GM23338 (cell line): ENCODE results near the gene OR4D6. TPM values are rescaled to one million over a fixed set of nuclear protein-coding genes. Genes with fewer than 3 reads are reported as not detected.

ENCODE experiments used
- ATAC-seq: fragments of 200-7000 bp; cut with Tn5 transposase; 3 replicates; pipeline ENCODE4 v1.9.1; 2020
- DNase-seq: peaks from one replicate; pipeline ENCODE4 v3.0.0-alpha.2; 2015; ENCODE audit warnings: low spot score
- H2AFZ ChIP-seq: fragments of 200-600 bp; sonication (generic); 2 replicates; pipeline ENCODE4 v1.8.0; 2016; ENCODE audit warnings: antibody characterized with exemption, mild to moderate bottlenecking, moderate library complexity
- H3F3A ChIP-seq: fragments of 200-600 bp; sonication (generic); replicated peaks from 2 replicates; pipeline ENCODE4 v1.8.0; 2017; ENCODE audit warnings: antibody characterized with exemption, mixed run types, low read depth
- H3K27ac ChIP-seq: fragments of 200-600 bp; sonication (generic); 2 replicates; pipeline ENCODE4 v1.6.1; 2016; ENCODE audit warnings: low read depth
- H3K27me3 ChIP-seq: fragments of 200-600 bp; sonication (generic); 2 replicates; pipeline ENCODE4 v1.8.0; 2016; ENCODE audit warnings: mild to moderate bottlenecking, mixed run types, moderate library complexity; ENCODE audit not compliant: insufficient read depth
- H3K36me3 ChIP-seq: fragments of 200-600 bp; sonication (generic); 2 replicates; pipeline ENCODE4 v1.8.0; 2016; ENCODE audit warnings: mild to moderate bottlenecking; ENCODE audit not compliant: insufficient read depth
- H3K4me1 ChIP-seq: fragments of 200-600 bp; sonication (generic); 2 replicates; pipeline ENCODE4 v1.8.0; 2016; ENCODE audit warnings: mild to moderate bottlenecking, moderate library complexity; ENCODE audit not compliant: insufficient read depth
- H3K4me2 ChIP-seq: fragments of 200-600 bp; sonication (generic); 2 replicates; pipeline ENCODE4 v1.7.1; 2017; ENCODE audit warnings: mixed run types
- H3K4me3 ChIP-seq: fragments of 200-600 bp; sonication (generic); 2 replicates; pipeline ENCODE4 v1.6.1; 2016; ENCODE audit warnings: mixed run types
- H3K79me2 ChIP-seq: fragments of 200-600 bp; sonication (generic); replicated peaks from 2 replicates; pipeline ENCODE4 v1.8.0; 2017; ENCODE audit warnings: mild to moderate bottlenecking; ENCODE audit not compliant: insufficient read depth
- H3K9me2 ChIP-seq: fragments of 200-600 bp; sonication (generic); 2 replicates; pipeline ENCODE4 v1.8.0; 2017; ENCODE audit not compliant: insufficient read depth
- H4K20me1 ChIP-seq: fragments of 200-600 bp; sonication (generic); replicated peaks from 2 replicates; pipeline ENCODE4 v1.8.0; 2017; ENCODE audit warnings: mild to moderate bottlenecking; ENCODE audit not compliant: insufficient read depth
- H3K27ac Mint-ChIP-seq: 2 replicates; pipeline ENCODE4 v1.8.0; 2020; ENCODE audit warnings: inconsistent platforms, mild to moderate bottlenecking, moderate library complexity, mixed read lengths
- H3K27me3 Mint-ChIP-seq: 3 replicates; pipeline ENCODE4 v1.8.0; 2022; ENCODE audit warnings: low read depth, mild to moderate bottlenecking, moderate library complexity, mixed read lengths, inconsistent platforms; ENCODE audit not compliant: insufficient read depth, poor library complexity
- H3K36me3 Mint-ChIP-seq: 3 replicates; pipeline ENCODE4 v1.8.0; 2021; ENCODE audit warnings: low read depth, mild to moderate bottlenecking, inconsistent platforms, moderate library complexity, mixed read lengths
- H3K4me1 Mint-ChIP-seq: 3 replicates; pipeline ENCODE4 v1.8.0; 2020; ENCODE audit warnings: mild to moderate bottlenecking, inconsistent platforms, mixed read lengths
- H3K4me3 Mint-ChIP-seq: 3 replicates; pipeline ENCODE4 v1.8.0; 2021; ENCODE audit warnings: moderate library complexity, mild to moderate bottlenecking, inconsistent platforms, mixed read lengths
- H3K9me3 Mint-ChIP-seq: 3 replicates; pipeline ENCODE4 v1.8.0; 2020; ENCODE audit warnings: moderate library complexity, mild to moderate bottlenecking, inconsistent platforms, mixed read lengths
- CTCF ChIP-seq, 2 experiments: fragments of 200-600 bp in 1 of 2; sonication (generic) in 1 of 2; conservative IDR thresholded peaks; 2 replicates each; pipeline versions ENCODE4 v1.5.1 to v1.6.1; 2016 to 2017; ENCODE audit warnings: antibody characterized with exemption in 2 of 2, low read depth in 2 of 2, mild to moderate bottlenecking in 2 of 2, moderate library complexity in 1 of 2
- ETS1 ChIP-seq: IDR thresholded peaks from 2 replicates; pipeline ENCODE4 v1.6.1; 2016; ENCODE audit warnings: antibody characterized with exemption
- EZH2 ChIP-seq: fragments of 200-600 bp; sonication (generic); IDR thresholded peaks from one replicate; pipeline ENCODE4 v1.8.0; 2017; ENCODE audit warnings: antibody characterized with exemption, mild to moderate bottlenecking, low read depth; ENCODE audit not compliant: unreplicated experiment
- EZH2phosphoT487 ChIP-seq: fragments of 200-600 bp; sonication (generic); IDR thresholded peaks from one replicate; pipeline ENCODE4 v1.8.1; 2018; ENCODE audit warnings: antibody characterized with exemption; ENCODE audit not compliant: unreplicated experiment
- JUNB ChIP-seq: IDR thresholded peaks from one replicate; pipeline ENCODE4 v1.6.1; 2016; ENCODE audit warnings: antibody characterized with exemption; ENCODE audit not compliant: unreplicated experiment
- NANOG ChIP-seq: IDR thresholded peaks from 2 replicates; pipeline ENCODE4 v1.6.1; 2016; ENCODE audit warnings: antibody characterized with exemption, borderline replicate concordance
- POLR2AphosphoS5 ChIP-seq: IDR thresholded peaks from 2 replicates; pipeline ENCODE4 v1.6.1; 2016; ENCODE audit warnings: antibody characterized with exemption, low read depth
- REST ChIP-seq: IDR thresholded peaks from one replicate; pipeline ENCODE4 v1.6.1; 2018; ENCODE audit warnings: antibody characterized with exemption; ENCODE audit not compliant: unreplicated experiment
- STAT1 ChIP-seq: IDR thresholded peaks from one replicate; pipeline ENCODE4 v1.6.1; 2016; ENCODE audit warnings: antibody characterized with exemption; ENCODE audit not compliant: unreplicated experiment
- ZNF114 ChIP-seq: fragments of 250-450 bp; sonication (Bioruptor Pico); IDR thresholded peaks from 2 replicates; pipeline ENCODE4 v1.5.0; 2020; ENCODE audit warnings: mild to moderate bottlenecking, moderate library complexity
- ZNF331 ChIP-seq: fragments of 250-450 bp; sonication (Bioruptor Pico); IDR thresholded peaks from 2 replicates; pipeline ENCODE4 v1.5.0; 2020; ENCODE audit warnings: low read depth, mild to moderate bottlenecking, moderate library complexity
- polyA plus RNA-seq: library from polyadenylated mRNA; unstranded; fragments of >200 nt; fragmentation: Nextera tagmentation; extraction: Ambion mirVana; gene quantifications from 2 replicates; pipeline ENCODE4 v1.2.1, GENCODE V29; 2016
- total RNA-seq: library from RNA; depleted of rRNA; stranded (reverse); fragments of >200 nt; shearing (Covaris generic); gene quantifications from 2 replicates; pipeline ENCODE4 v1.2.3, GENCODE V29; 2014

Gene OR4D6
- total and polyA plus RNA-seq, 2 experiments from 2014 or later, result not detected

GRCh38 chr11:59473015-59473414, 16.3 kb downstream of the OR4D6 start, which contains the start of gene OR4D10 (continued):
- no peak for TF ChIP-seq EZH2phosphoT487

- Histone ChIP-seq H3F3A (no peaks in the 10 kb centered on the region), H3K4me1 (no peaks in the 10 kb centered on the region), H3K27ac (no peak overlapping the region), H3K36me3 (no peaks in the 10 kb centered on the region), H3K4me3 (no peak overlapping the region), H3K9me2 (no peaks in the 10 kb centered on the region), H3K79me2 (no peaks in the 10 kb centered on the region), H2AFZ (no peak overlapping the region), H3K27me3 (no peaks in the 10 kb centered on the region), H3K4me2 (no peak overlapping the region), H4K20me1 (no peaks in the 10 kb centered on the region)
- H3K27ac Mint-ChIP-seq, result no peak overlapping the region
- TF ChIP-seq REST (no peak), ETS1 (no peak), EZH2 (no peak), POLR2AphosphoS5 (no peak), ZNF114 (CRISPR knock-in tag) (no peak), ZNF331 (CRISPR knock-in tag) (no peak), EZH2phosphoT487 (no peak), JUNB (no peak)
- H3K4me3 Mint-ChIP-seq, result no peak overlapping the region
- ATAC-seq (no peak), DNase-seq (no peak)
- H3K9me3 Mint-ChIP-seq, result no peaks in the 10 kb centered on the region
- no peaks in the 10 kb centered on the region for H3K4me1 Mint-ChIP-seq
- no peaks in the 10 kb centered on the region for H3K27me3 Mint-ChIP-seq
- no peaks in the 10 kb centered on the region for H3K36me3 Mint-ChIP-seq
These were observed 18.4 kb downstream of the OR4D6 start for GRCh38 chr11:59475176-59475575.

GRCh38 chr11:59479906-59480305, 23.1 kb downstream of the OR4D6 start:
- peaks cover 1% of the 10 kb centered on the region for H3K27me3 Mint-ChIP-seq
- DNase-seq (no peak), ATAC-seq (no peak)
- no peaks in the 10 kb centered on the region for H4K20me1 ChIP-seq
- 0 out of 2 replicates have a peak overlapping the region, but pooled peaks have one; percentile 6 for H2AFZ ChIP-seq
- H3K4me1 ChIP-seq, result no peaks in the 10 kb centered on the region
- H3K79me2 ChIP-seq, result no peaks in the 10 kb centered on the region
- no peaks in the 10 kb centered on the region for H3K36me3 Mint-ChIP-seq
- H3F3A ChIP-seq, result no peaks in the 10 kb centered on the region
- no peak overlapping the region for H3K4me3 Mint-ChIP-seq
- no peak overlapping the region for H3K27ac Mint-ChIP-seq
- no peaks in the 10 kb centered on the region for H3K9me2 ChIP-seq
- no peaks in the 10 kb centered on the region for H3K36me3 ChIP-seq
- H3K4me2 ChIP-seq, result no peak overlapping the region
- H3K27ac ChIP-seq, result no peak overlapping the region
- no peaks in the 10 kb centered on the region for H3K27me3 ChIP-seq
- no peak overlapping the region for H3K4me3 ChIP-seq
- no peaks in the 10 kb centered on the region for H3K4me1 Mint-ChIP-seq
- H3K9me3 Mint-ChIP-seq, result no peaks in the 10 kb centered on the region
- TF ChIP-seq ZNF331 (CRISPR knock-in tag) (no peak), REST (no peak), STAT1 (no peak), CTCF (conservative IDR thresholded peaks at IDR 0.05; ENCODE audit: low read depth in 2 of 2) (no peak), NANOG (no peak), ZNF114 (CRISPR knock-in tag) (no peak), JUNB (no peak), EZH2phosphoT487 (no peak)
